Ascending aorta (tissue), 1 donor: Measurements from ENCODE around the gene ZNF117. TPM values are rescaled to one million over a fixed set of nuclear protein-coding genes. Genes with fewer than 3 reads are reported as not detected.

ENCODE experiments used
- total RNA-seq: library from RNA; depleted of rRNA; stranded (reverse); fragments of >200 nt; gene quantifications from one replicate; pipeline ENCODE4 v1.1.0, GENCODE V29; 2016

The ZNF117 gene
- total RNA-seq, 1 donor from 2014 or later: 6.4 TPM

Other genes starting within 250 kb of the ZNF117 start
- 2.0 TPM for gene ZNF138, start 196.6 kb downstream of the ZNF117 start, total RNA-seq
- gene ZNF273, start 87.8 kb downstream of the ZNF117 start, total RNA-seq: 1.7 TPM
- 9.5 TPM for gene ERV3-1, start 15.7 kb upstream of the ZNF117 start, total RNA-seq